ENCODE data around the gene TMEM255B.

Gene TMEM255B

GRCh38 chr13:113853518-113854237, 94.7 kb downstream of the TMEM255B start:
- DNase-seq = no peak

- DNase-seq = peak; percentile 76
Measured at GRCh38 chr13:113854238-113855011, 95.4 kb downstream of the TMEM255B start.

- no peak for DNase-seq
Measured at GRCh38 chr13:113855012-113855921, 96.2 kb downstream of the TMEM255B start.

DNA sequence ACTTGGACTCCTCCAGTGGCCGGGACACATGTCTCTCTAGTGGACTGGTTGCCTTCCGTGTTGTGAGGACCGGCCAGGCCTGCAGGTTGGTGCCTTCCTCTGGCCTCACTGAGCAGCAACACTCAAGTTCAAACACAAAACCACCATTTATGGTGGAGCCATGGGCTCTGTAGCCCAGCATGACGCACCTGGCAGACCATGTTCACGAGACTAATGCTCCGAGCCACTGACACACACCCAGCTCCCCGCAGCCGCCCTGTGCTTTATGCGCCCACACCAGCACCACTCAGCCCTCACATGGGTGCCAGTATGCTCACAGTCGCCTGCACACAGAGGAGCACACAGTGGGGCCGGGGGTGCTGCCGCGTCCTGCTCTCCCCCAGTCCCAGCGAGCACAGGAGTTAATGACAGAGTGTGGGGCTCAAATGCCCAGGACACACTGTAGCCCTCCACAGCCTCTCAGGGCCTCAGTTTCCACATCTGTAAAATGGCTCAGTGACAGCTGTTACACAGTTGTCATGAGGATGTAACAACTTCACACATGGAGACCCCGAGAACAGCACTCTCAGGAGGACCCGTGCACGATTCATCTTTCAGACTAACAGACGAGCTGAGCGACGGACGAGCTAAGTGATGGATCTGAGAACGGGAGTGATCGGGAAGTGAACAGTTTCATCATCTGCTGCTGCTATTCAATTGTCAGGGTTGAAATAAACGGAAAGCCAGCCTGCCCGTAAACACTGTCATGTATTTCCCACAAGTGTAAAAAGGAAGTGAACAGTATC, 97.1 kb downstream of the TMEM255B start:
- DNase-seq = no peak

GRCh38 chr13:113856716-113857065, 97.7 kb downstream of the TMEM255B start:
- DNase-seq = no peak

GRCh38 chr13:113857531-113858195, 98.6 kb downstream of the TMEM255B start:
- DNase-seq = no peak

- no peak for DNase-seq
Measured at GRCh38 chr13:113859311-113860050, 100.5 kb downstream of the TMEM255B start.

- DNase-seq = no peak
Measured at GRCh38 chr13:113860051-113860664, 101.1 kb downstream of the TMEM255B start.

DNA sequence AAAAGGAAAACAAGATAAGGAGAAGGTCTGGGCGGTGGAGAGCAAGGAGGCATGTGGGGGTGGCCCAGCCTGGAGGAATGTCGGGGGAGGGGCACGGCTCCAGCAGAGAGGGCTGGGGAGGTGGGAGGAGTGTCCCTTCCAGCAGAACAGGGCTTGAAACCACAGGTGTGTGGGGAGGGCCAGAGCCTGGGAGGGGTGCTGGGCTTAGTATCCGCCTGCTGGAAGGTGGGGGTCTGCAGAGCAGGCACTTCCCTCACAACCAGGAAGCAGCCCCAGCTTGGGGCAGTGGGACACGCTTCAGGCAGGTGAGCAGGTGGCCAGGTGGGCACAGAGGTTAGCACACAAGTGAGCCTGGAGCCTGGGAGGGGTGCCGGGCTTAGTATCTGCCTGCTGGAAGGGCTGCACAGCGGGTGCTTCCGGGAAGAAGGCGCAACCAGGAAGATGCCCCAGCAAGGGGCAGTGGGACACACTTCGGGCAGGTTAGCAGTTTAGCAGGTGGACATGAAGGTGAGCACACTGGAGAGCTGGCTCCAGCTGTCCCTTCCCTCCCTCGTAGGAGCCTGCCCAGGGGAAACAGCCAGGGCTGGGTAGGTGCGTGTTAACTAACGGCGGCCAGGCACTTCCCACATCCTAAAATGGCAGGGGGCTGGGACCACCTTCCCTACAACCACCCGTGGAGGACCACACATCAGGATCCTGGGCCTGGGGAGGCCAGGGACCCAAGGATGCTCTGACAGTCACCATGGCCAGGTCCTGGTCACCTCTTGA, 101.8 kb downstream of the TMEM255B start:
- DNase-seq = no peak

DNA sequence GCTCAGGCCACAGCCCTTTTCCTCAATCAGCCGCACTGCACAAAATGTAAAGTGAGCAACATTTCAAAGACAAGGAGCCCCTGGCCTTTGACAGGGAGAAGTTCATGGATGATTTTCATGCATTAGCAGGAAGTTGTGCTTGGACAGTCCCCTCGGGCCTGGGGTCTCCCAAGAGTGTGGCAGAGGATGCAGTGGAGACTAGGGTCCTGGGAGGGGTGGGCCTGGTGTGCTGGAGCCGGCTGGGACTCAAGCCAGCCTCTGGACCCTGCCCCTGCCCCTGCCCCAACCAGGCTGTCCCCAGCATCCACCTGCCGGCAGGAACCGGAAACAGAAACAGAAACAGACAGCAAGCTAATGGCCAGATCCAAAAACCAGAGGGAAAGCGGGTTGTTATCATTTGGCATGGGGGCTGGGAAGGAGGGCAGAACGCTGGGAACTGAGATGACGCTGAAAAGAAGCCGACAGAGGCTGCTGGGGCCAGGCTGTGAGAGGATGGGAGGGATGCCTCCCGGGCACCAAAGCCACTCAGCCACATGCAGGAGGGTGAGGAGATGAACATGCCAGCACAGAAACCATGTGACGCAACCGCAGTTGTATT, 102.5 kb downstream of the TMEM255B start:
- no peak for DNase-seq

DNA sequence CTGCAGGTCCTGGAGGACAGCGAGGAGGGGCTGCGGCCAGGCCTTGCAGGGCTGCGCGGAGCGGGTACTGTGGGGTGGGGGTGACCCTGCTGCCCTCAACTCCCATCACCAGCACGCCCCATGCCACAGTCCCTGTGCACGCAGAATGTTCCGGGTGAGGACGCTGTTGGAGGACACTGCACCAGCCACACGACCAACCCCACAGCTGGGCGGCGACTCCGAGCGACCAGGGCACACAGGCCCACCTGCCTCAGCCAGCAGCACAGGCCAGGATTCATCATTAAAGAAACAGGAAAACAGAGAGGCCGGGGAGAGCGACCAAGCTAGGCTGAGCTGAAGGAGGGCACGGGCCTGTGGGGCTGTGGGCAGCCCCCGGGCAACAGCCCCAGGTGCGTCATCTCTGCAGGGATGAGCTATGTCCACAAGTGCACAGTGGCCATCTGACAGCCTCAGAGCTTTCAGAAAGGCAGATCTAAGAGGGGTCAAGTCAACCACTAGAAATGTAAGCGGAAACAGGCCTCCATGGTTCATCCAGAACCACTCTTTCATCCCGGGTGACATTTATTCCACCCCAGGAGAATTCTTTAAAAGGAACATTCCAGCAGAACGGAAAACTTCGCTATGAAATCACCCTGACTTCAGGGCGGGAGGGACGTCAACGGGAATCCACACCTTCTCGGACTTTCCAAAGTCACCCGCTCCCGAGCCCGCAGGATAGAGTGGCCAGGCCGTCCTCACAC, 103.3 kb downstream of the TMEM255B start:
- no peak for DNase-seq

DNA sequence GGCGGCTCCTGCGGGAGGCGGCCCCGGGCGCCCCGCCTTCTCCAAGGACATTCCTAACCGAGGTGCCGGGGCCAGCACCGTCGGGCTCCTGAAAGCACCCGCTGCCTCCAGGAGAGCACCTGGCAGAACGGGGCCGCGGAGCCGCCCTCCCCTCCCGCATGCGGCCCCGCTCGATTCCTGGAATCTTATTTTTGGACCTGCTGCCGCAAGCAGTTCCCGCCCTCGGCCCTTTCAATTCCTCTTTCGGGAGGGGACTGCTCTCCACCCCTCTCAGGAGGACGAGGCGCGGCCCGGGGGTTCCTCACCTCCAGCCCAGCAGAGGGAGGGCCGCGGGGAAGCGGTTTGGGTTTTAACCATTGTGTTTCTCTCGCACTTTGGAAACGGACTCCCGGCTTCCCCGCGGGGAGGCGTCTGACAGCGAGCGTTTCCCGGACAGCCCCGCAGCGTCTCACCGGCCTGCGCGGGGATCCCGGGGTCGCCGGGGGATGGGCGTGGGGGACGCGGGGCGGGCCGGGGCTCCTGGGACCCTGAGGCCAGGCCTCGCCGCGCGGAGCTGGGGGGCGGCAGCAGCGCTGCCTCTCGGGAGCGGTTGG, 104.0 kb downstream of the TMEM255B start:
- DNase-seq = peak; percentile 94

- DNase-seq = peak; percentile 16
Measured at GRCh38 chr13:113863524-113864272, 104.7 kb downstream of the TMEM255B start, which contains the start of gene GAS6. GAS6 (minus strand) TSS chr13:113864076; CDS start chr13:113863920, 156 bp downstream.

GRCh38 chr13:113864273-113864890, 105.4 kb downstream of the TMEM255B start:
- no peak for DNase-seq

DNA sequence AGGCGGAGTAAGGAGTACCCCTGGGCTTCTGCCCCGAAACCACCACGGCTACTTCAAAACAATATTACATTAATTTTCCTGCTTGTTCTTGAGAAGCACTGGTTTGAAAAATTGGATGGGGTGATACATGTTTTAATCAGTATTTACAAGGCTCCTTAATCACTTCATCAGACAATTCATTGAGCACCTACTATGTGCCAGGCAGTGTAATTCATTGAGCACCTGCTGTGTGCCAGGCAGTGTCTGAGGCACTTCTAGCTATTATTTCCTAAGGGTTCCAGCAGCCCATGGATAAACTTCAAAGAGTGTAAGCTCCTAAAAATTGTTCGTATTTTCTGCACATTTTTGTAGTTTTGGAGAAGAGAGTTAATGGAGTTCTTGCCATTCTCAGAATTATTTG, 106.4 kb downstream of the TMEM255B start:
- DNase-seq = no peak
